H1 (cell line): Measurements from ENCODE around the gene AP2A1. TPM values are rescaled to one million over a fixed set of nuclear protein-coding genes. Genes with fewer than 3 reads are reported as not detected.

Experiments
- ATF2 ChIP-seq: IDR thresholded peaks from 2 replicates; pipeline ENCODE4 v1.6.1; 2012; ENCODE audit warnings: low read length, inconsistent platforms
- ATF3 ChIP-seq: IDR thresholded peaks from 2 replicates; pipeline ENCODE4 v1.6.1; 2011; ENCODE audit warnings: low read depth, mild to moderate bottlenecking, low read length; ENCODE audit not compliant: insufficient read depth
- BCL11A ChIP-seq, 2 experiments: IDR thresholded peaks; one replicate each; pipeline ENCODE4 v1.6.1; 2011; ENCODE audit warnings: low read depth in 2 of 2, low read length in 2 of 2, mild to moderate bottlenecking in 2 of 2
- CBX5 ChIP-seq: fragments of 300-800, 300-1000 bp; sonication (generic); IDR thresholded peaks from 2 replicates; pipeline ENCODE4 v1.7.1; 2016; ENCODE audit warnings: antibody characterized with exemption, low read length, low read depth
- CTCF ChIP-seq, 3 experiments: IDR thresholded peaks; 1 replicate in 2 of 3; 2 replicates in 1 of 3; pipeline versions ENCODE4 v1.5.1 to v1.6.1; 2011; ENCODE audit warnings: low read length in 3 of 3, mild to moderate bottlenecking in 3 of 3, inconsistent platforms in 2 of 3, low read depth in 1 of 3, moderate library complexity in 1 of 3; ENCODE audit not compliant: insufficient read depth in 1 of 3; ENCODE audit errors: control extremely low read depth in 1 of 3
- GABPA ChIP-seq: IDR thresholded peaks from 2 replicates; pipeline ENCODE4 v1.6.1; 2011; ENCODE audit warnings: mild to moderate bottlenecking, low read length, moderate library complexity, borderline replicate concordance; ENCODE audit not compliant: insufficient read depth
- KDM4A ChIP-seq: IDR thresholded peaks from one replicate; pipeline ENCODE4 v1.7.1; 2012; ENCODE audit warnings: low read depth, mild to moderate bottlenecking, moderate library complexity, low read length, inconsistent platforms; ENCODE audit not compliant: severe bottlenecking
- MAX ChIP-seq: IDR thresholded peaks from 2 replicates; pipeline ENCODE4 v1.6.1; 2012; ENCODE audit warnings: inconsistent platforms
- POLR2AphosphoS5 ChIP-seq: IDR thresholded peaks from 2 replicates; pipeline ENCODE4 v1.6.1; 2011; ENCODE audit warnings: low read depth, low read length
- POU5F1 ChIP-seq: IDR thresholded peaks from 2 replicates; pipeline ENCODE4 v1.6.1; 2011; ENCODE audit warnings: low read depth, mild to moderate bottlenecking, low read length, moderate library complexity
- RAD21 ChIP-seq, 2 experiments: IDR thresholded peaks in 1 of 2; conservative IDR thresholded peaks in 1 of 2; 2 replicates each; pipeline ENCODE4 v1.6.1; 2011; ENCODE audit warnings: low read depth in 2 of 2, low read length in 2 of 2, improper control_type of control experiment in 1 of 2, inconsistent platforms in 1 of 2, mild to moderate bottlenecking in 1 of 2, moderate library complexity in 1 of 2
- RNF2 ChIP-seq: fragments of 200-900, 300-1000 bp; sonication (generic); IDR thresholded peaks from 2 replicates; pipeline ENCODE4 v1.7.1; 2016; ENCODE audit warnings: borderline replicate concordance, low read depth, mild to moderate bottlenecking, antibody characterized with exemption, low read length; ENCODE audit not compliant: poor library complexity, severe bottlenecking; ENCODE audit errors: missing control alignments
- SP1 ChIP-seq: IDR thresholded peaks from 2 replicates; pipeline ENCODE4 v1.6.1; 2011; ENCODE audit warnings: low read depth, low read length
- SP4 ChIP-seq: IDR thresholded peaks from 2 replicates; pipeline ENCODE4 v1.6.1; 2012; ENCODE audit warnings: low read length, inconsistent platforms
- TAF1 ChIP-seq: IDR thresholded peaks from 2 replicates; pipeline ENCODE4 v1.6.1; 2011; ENCODE audit warnings: mild to moderate bottlenecking, low read depth, low read length
- YY1 ChIP-seq: IDR thresholded peaks from 2 replicates; pipeline ENCODE4 v1.6.1; 2011; ENCODE audit warnings: low read depth, mild to moderate bottlenecking, low read length
- polyA plus RNA-seq, 7 experiments: library from polyadenylated mRNA; depleted of rRNA in 3 of 7; stranded (reverse) in 5 of 7; unstranded in 2 of 7; fragments of >200 nt in 5 of 7; fragments of 200-250 nt in 2 of 7; gene quantifications; 1 replicate in 5 of 7; 2 replicates in 1 of 7; 4 replicates in 1 of 7; pipeline versions ENCODE4 v1.2.1 to v1.2.3, GENCODE V29; 2011 to 2013; ENCODE audit warnings: missing spikeins in 2 of 7, mixed read lengths in 2 of 7
- total RNA-seq: library from RNA; stranded (reverse); fragmentation: NEBNext Ultra II Directional; extraction: Animal tissue kit (Norgen Biotek cat#: 25700); gene quantifications from 2 replicates; pipeline ENCODE4 v1.2.1, GENCODE V29; 2021
- TF ChIP-seq, protein P1 (sequence below): IDR thresholded peaks from 2 replicates; pipeline ENCODE4 v1.6.1; 2011; ENCODE audit warnings: low read length, improper control_type of control experiment

AP2A1 gene
- total and polyA plus RNA-seq, 2 of the 8 experiments (the other 6 are each of a cell fraction or from before 2014, with no cell fraction given): 105 to 106 TPM

DNA sequence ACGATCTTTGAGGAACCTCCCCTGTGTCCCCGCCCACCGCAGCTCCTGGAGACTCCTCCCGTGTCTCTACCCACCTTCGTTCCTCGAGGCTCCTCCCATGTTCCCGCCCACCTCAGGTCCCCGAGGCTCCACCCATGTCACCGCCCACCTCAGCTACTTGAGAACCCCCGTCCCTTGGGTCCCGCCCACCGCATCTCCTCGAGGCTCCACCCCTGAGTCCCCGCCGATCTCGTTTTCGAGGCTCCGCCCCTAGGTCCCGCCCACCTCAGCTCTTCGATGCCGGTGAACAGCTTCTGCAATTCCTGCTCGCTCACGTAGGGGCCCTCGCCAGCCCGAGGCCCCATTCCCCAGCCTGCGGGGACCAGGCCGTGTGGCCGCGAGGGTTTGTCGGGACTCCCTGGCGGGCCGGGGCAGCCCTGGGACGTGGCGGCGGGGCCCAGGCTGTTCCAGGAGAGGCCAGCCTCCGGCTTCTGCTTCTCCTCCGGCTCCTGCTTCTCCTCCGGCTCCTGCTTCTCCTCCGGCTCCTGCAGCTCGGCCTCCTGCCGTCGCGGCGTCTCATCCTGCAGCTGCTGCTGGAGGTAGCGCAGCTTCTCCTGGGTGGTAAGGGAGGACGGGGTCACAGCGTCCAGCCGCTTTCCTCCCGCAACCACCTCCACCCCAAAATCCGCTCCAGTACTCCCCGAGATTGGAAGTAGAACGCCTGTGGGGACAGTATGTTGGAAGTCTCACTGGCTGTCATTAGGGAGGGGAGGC is 20.4 kb upstream of the AP2A1 start (continued):
- TF ChIP-seq SP1 (peak; percentile 42; the same call in 1 of the 2 replicates), MAX (peak; percentile 80), RAD21 (IDR thresholded peaks at IDR 0.05 in 1 of 2, conservative IDR thresholded peaks at IDR 0.05 in 1 of 2; ENCODE audit: low read depth in 2 of 2, low read length in 2 of 2) (peak; percentile 35 to 51; a peak in 3 of 4 replicates), GABPA (no peak), CTCF (IDR thresholded peaks at IDR 0.05; ENCODE audit: control extremely low read depth in 1 of 3, insufficient read depth in 1 of 3, low read depth in 1 of 3, low read length in 3 of 3) (peak; percentile 26 to 37 (median 29); a peak in 3 of 4 replicates), ATF2 (no peak), CBX5 (no peak), BCL11A (IDR thresholded peaks at IDR 0.05; ENCODE audit: low read depth in 2 of 2, low read length in 2 of 2) (no peak), SP4 (peak; percentile 70; the same call in 1 of the 2 replicates), TAF1 (no peak), RNF2 (no peak), KDM4A (no peak), YY1 (no peak), POLR2AphosphoS5 (no peak), ATF3 (no peak), POU5F1 (no peak)
- TF ChIP-seq, protein P1, sequence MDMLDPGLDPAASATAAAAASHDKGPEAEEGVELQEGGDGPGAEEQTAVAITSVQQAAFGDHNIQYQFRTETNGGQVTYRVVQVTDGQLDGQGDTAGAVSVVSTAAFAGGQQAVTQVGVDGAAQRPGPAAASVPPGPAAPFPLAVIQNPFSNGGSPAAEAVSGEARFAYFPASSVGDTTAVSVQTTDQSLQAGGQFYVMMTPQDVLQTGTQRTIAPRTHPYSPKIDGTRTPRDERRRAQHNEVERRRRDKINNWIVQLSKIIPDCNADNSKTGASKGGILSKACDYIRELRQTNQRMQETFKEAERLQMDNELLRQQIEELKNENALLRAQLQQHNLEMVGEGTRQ: no peak
